GM19395 (cell line): ENCODE measurements around the gene FSTL4.

Experiments
- ATAC-seq: cut with Tn5 transposase; IDR thresholded peaks from one replicate; pipeline ENCODE4 v1.9.1; 2021; ENCODE audit warnings: mild to moderate bottlenecking, moderate library complexity; ENCODE audit not compliant: unreplicated experiment

Gene FSTL4

GRCh38 chr5:133483406-133484090 is 128.8 kb downstream of the FSTL4 start:
- ATAC-seq, result no peak

GRCh38 chr5:133482028-133482427 is 130.3 kb downstream of the FSTL4 start:
- no peak for ATAC-seq

- ATAC-seq, result no peak
Observed at GRCh38 chr5:133480866-133481265, 131.5 kb downstream of the FSTL4 start.

- no peak for ATAC-seq
Observed at GRCh38 chr5:133480366-133480765, 132.0 kb downstream of the FSTL4 start.

GRCh38 chr5:133478199-133478985 is 133.9 kb downstream of the FSTL4 start:
- ATAC-seq, result no peak

GRCh38 chr5:133475986-133476385 is 136.4 kb downstream of the FSTL4 start:
- ATAC-seq, result no peak

GRCh38 chr5:133474851-133475590 is 137.3 kb downstream of the FSTL4 start:
- ATAC-seq, result no peak

GRCh38 chr5:133473291-133473690 is 139.1 kb downstream of the FSTL4 start:
- no peak for ATAC-seq

GRCh38 chr5:133472829-133473228 is 139.5 kb downstream of the FSTL4 start:
- ATAC-seq, result no peak

- ATAC-seq, result no peak
Observed at GRCh38 chr5:133471699-133472098, 140.6 kb downstream of the FSTL4 start.

GRCh38 chr5:133470841-133471240 is 141.5 kb downstream of the FSTL4 start:
- ATAC-seq, result no peak

- no peak for ATAC-seq
Observed at GRCh38 chr5:133469846-133470245, 142.5 kb downstream of the FSTL4 start.

GRCh38 chr5:133469252-133469651 is 143.1 kb downstream of the FSTL4 start:
- ATAC-seq, result no peak

- ATAC-seq, result no peak
Observed at GRCh38 chr5:133468596-133468995, 143.7 kb downstream of the FSTL4 start.

- no peak for ATAC-seq
Observed at GRCh38 chr5:133467826-133468463, 144.4 kb downstream of the FSTL4 start.

GRCh38 chr5:133467335-133467779 is 145.0 kb downstream of the FSTL4 start:
- ATAC-seq, result no peak

- no peak for ATAC-seq
Observed at GRCh38 chr5:133466556-133467334, 145.6 kb downstream of the FSTL4 start.

GRCh38 chr5:133464013-133464412 is 148.3 kb downstream of the FSTL4 start:
- ATAC-seq, result no peak

- no peak for ATAC-seq
Observed at GRCh38 chr5:133461796-133462516, 150.4 kb downstream of the FSTL4 start.
